Prostate gland (tissue), 2 donors: ENCODE data around the gene PHF21B. TPM values are rescaled to one million over a fixed set of nuclear protein-coding genes. Genes with fewer than 3 reads are reported as not detected.
A peak's percentile ranks its signal among the peaks of the same experiment; 100 is the strongest.

Experiments used
- DNase-seq: peaks from one replicate; pipeline ENCODE4 v3.0.0-alpha.2; 2019; ENCODE audit warnings: low spot score
- H3K27ac ChIP-seq, 2 donors: fragments of 200-600 bp; sonication (generic); 2 replicates each; pipeline ENCODE4 v1.5.1; 2017 to 2019
- H3K27me3 ChIP-seq: fragments of 200-600 bp; sonication (generic); replicated peaks from 2 replicates; pipeline ENCODE4 v1.5.1; 2019; ENCODE audit not compliant: insufficient read depth
- H3K36me3 ChIP-seq, 2 donors: fragments of 200-600 bp; sonication (generic); 1 replicate in 1 of 2; 2 replicates in 1 of 2; pipeline versions ENCODE4 v1.5.1 to v1.8.1; 2017 to 2019
- H3K4me1 ChIP-seq: fragments of 200-600 bp; sonication (generic); replicated peaks from 2 replicates; pipeline ENCODE4 v1.5.1; 2019
- H3K4me3 ChIP-seq, 2 donors: fragments of 200-600 bp; sonication (generic); 2 replicates each; pipeline ENCODE4 v1.5.1; 2017 to 2019
- H3K9me3 ChIP-seq: fragments of 200-600 bp; sonication (generic); 2 replicates; pipeline ENCODE4 v1.5.1; 2017
- CTCF ChIP-seq, 4 experiments: fragments of 200-600 bp in 2 of 4; fragments of 450-650 bp in 2 of 4; sonication (generic) in 2 of 4; IDR thresholded peaks; 1 replicate in 3 of 4; 2 replicates in 1 of 4; pipeline ENCODE4 v1.5.1; 2016 to 2019; ENCODE audit warnings: antibody characterized with exemption in 4 of 4, mild to moderate bottlenecking in 2 of 4, moderate library complexity in 2 of 4
- POLR2A ChIP-seq: fragments of 450-650 bp; IDR thresholded peaks from one replicate; pipeline ENCODE4 v1.6.1; 2016; ENCODE audit warnings: antibody characterized with exemption, mild to moderate bottlenecking
- POLR2AphosphoS5 ChIP-seq: sonication (generic); formaldehyde crosslinking; IDR thresholded peaks from one replicate; pipeline ENCODE4 v1.6.1; 2017; ENCODE audit warnings: antibody characterized with exemption
- WGBS: methylation state at CpG from one replicate; pipeline ENCODE4 v1.1.5; 2018; 5-methylcytosine and 5-hydroxymethylcytosine counted together
- intact Hi-C: fragments of 100-400 bp; cut with DNase I; formaldehyde crosslinking; loops from one replicate; pipeline ENCODE4 v1.14.2; 2022
- total RNA-seq, 2 donors: library from RNA; depleted of rRNA; stranded (reverse); fragments of >200 nt; gene quantifications; one replicate each; pipeline ENCODE4 v1.1.0, GENCODE V29; 2016

The PHF21B gene
- total RNA-seq, 2 donors from 2014 or later: 9.7 to 27.3 TPM

DNA sequence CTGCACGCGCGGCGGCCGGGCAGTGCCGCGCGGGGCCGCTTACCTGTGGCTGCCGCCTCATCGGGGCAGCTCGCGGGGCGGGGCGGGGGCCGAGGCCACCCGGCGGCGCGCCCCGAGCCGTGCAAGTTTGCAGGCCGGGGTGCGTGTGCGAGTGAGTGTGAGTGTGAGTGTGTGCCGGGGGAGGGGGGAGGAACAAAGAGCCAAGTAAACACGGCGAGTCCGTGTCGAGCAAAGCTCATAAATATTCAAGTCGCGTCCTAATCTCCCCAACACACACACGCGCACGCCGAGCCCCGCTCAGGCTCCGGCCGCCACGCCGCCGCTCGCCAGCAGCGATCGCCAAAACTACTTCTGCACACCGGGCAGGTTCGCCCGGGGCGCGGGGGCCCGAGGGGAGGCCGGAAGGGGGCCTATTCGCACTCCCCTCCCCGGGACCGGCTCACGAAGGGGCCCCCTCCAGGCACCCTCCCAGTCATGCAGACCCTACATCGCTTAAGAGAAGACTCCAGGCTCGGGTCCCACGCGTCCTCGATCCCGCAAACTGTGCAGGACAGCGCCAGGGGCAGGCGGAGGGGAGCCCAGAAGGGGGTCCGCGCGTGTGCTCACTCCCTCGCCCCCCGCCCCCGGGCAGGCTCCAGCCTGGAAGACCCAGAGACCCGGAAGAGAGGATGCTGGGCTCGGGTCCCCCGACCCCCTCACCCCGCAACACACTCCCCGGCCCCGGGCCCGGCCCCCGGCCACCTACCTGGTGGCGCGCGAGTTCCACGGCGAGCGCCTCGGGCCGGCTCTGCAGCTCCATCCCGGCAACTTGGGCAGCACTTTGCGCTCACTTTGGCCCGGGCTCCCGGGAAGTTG, 827 bp downstream of the PHF21B start:
- Histone ChIP-seq H3K36me3 (no peaks in the 10 kb centered on the region), H3K27me3 (no peaks in the 10 kb centered on the region), H3K4me1 (peaks cover 3% of the 10 kb centered on the region), H3K27ac (peak overlapping the region; percentile 92 to 95), H3K9me3 (no peaks in the 10 kb centered on the region), H3K4me3 (peak overlapping the region; percentile 59 to 60)
- under 1% methylated on average over 69 of the region's 90 CpGs for WGBS
- intact Hi-C loops: no loop called here
- no peak for DNase-seq
- TF ChIP-seq POLR2AphosphoS5 (no peak), POLR2A (no peak), CTCF (IDR thresholded peaks at IDR 0.05) (no peak)

- intact Hi-C loops: no loop called here
- TF ChIP-seq POLR2AphosphoS5 (no peak), POLR2A (no peak), CTCF (IDR thresholded peaks at IDR 0.05) (no peak)
Measured at GRCh38 chr22:45008186-45008681, 1.6 kb downstream of the PHF21B start.

GRCh38 chr22:45007391-45008185, 2.2 kb downstream of the PHF21B start:
- Histone ChIP-seq H3K4me1 (peaks cover 3% of the 10 kb centered on the region), H3K36me3 (no peaks in the 10 kb centered on the region), H3K9me3 (no peaks in the 10 kb centered on the region), H3K27ac (peak overlapping the region; percentile 92 to 95), H3K27me3 (no peaks in the 10 kb centered on the region), H3K4me3 (peak overlapping the region; percentile 59 to 60)
- DNase-seq: peak; percentile 67
- TF ChIP-seq POLR2AphosphoS5 (no peak), CTCF (IDR thresholded peaks at IDR 0.05) (peak in 1 of 4 experiments; percentile 6), POLR2A (no peak)
- intact Hi-C loops: no loop called here
- under 1% methylated on average over 66 of the region's 90 CpGs for WGBS

More at GRCh38 chr22:45008186-45008681, 1.6 kb downstream of the PHF21B start:
- peak; percentile 32 for DNase-seq
- no peaks in the 10 kb centered on the region for H3K27me3 ChIP-seq
- H3K36me3 ChIP-seq: no peaks in the 10 kb centered on the region
- H3K4me1 ChIP-seq: peaks cover 3% of the 10 kb centered on the region
- peak overlapping the region; percentile 59 to 60 for H3K4me3 ChIP-seq
- WGBS: under 1% methylated on average over 45 of the region's 46 CpGs
- H3K9me3 ChIP-seq: no peaks in the 10 kb centered on the region
- H3K27ac ChIP-seq: peak overlapping the region; percentile 92 to 95

DNA sequence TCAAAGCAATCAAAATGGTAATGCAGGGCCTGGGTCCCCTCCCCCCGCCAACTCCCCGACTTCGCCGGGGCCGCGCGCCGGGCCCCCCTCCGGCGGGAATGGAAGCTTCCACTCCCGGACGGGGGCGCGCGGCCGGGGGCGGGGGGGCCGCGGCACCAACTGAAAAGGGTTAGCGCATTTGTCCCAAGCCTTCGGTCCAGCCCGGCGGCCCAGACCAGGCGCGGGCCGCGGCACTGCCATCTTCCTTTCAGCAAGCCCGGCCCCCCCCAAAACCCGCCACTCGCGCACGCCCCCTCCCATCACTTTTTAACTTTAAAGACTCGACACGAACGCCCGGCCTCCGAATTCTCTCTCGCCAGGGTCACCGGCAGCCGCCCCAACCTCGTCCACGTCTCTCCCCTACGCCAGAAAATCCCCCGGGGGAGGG, 2.8 kb downstream of the PHF21B start:
- Histone ChIP-seq H3K4me3 (peak overlapping the region; percentile 59 to 60), H3K27ac (peak overlapping the region; percentile 92 to 95), H3K9me3 (no peaks in the 10 kb centered on the region), H3K36me3 (no peaks in the 10 kb centered on the region), H3K27me3 (no peaks in the 10 kb centered on the region), H3K4me1 (peaks cover 3% of the 10 kb centered on the region)
- DNase-seq: peak; percentile 43
- intact Hi-C loops: no loop called here
- WGBS: under 1% methylated on average over 43 of the region's 44 CpGs
- peak; percentile 19 for TF ChIP-seq POLR2AphosphoS5
- no peak for TF ChIP-seq POLR2A
- peak in 1 of 4 experiments; percentile 16 for TF ChIP-seq CTCF (IDR thresholded peaks at IDR 0.05)
